GM12878 (cell line): Measurements from ENCODE around the gene ARL4C. TPM values are rescaled to one million over a fixed set of nuclear protein-coding genes. Genes with fewer than 3 reads are reported as not detected.

Source experiments
- ATAC-seq: fragments of 200-7000 bp; cut with Tn5 transposase; 3 replicates; pipeline ENCODE4 v1.9.1; 2020; ENCODE audit warnings: mild to moderate bottlenecking, moderate library complexity
- BruUV-seq: library from RNA; stranded (reverse); fragments of 400-500 nt; replicated peaks from 2 replicates; lab custom pipeline; 2021; lab: Mats Ljungman, UMichigan
- CTCF ChIA-PET: fragments of 300-600 bp; sonication (Branson Sonifier 250); formaldehyde crosslinking; extraction: SDS; loops from one replicate; lab custom pipeline; 2021; ENCODE audit warnings: inconsistent platforms; lab: Yijun Ruan, JAX
- POLR2A ChIA-PET: fragments of 350-600 bp; formaldehyde crosslinking; extraction: SDS; loops from one replicate; lab custom pipeline; 2021; ENCODE audit warnings: inconsistent platforms; lab: Charles Lee
- RAD21 ChIA-PET: fragments of 300-600 bp; sonication (Branson Sonifier 250); formaldehyde crosslinking; loops from one replicate; lab custom pipeline; 2023; ENCODE audit warnings: antibody characterized with exemption; ENCODE audit not compliant: unreplicated experiment; lab: Charles Lee
- SMC1A ChIA-PET: fragments of 300-600 bp; sonication (Branson Sonifier 250); formaldehyde crosslinking; loops from one replicate; lab custom pipeline; 2023; ENCODE audit not compliant: unreplicated experiment, uncharacterized antibody; lab: Charles Lee
- DNase-seq: peaks from one replicate; pipeline ENCODE4 v3.0.0-alpha.2; 2011; ENCODE audit warnings: low read depth, low spot score
- FAIRE-seq: peaks from 3 replicates; lab custom pipeline; 2011; peaks lifted over from hg19 to GRCh38; lab: Jason Lieb, UNC
- H2AFZ ChIP-seq: 2 replicates; pipeline ENCODE4 v1.6.0; 2011; ENCODE audit warnings: low read depth, low read length, control low read depth; ENCODE audit not compliant: control insufficient read depth
- H3K27ac ChIP-seq: 2 replicates; pipeline ENCODE4 v1.5.1; 2011; ENCODE audit warnings: control low read depth; ENCODE audit not compliant: control insufficient read depth, insufficient read depth
- H3K27me3 ChIP-seq, 2 experiments: replicated peaks in 1 of 2; 2 replicates each; pipeline versions ENCODE4 v1.6.0 to v1.6.1; 2011; ENCODE audit warnings: low read length in 1 of 2; ENCODE audit not compliant: control insufficient read depth in 2 of 2, insufficient read depth in 2 of 2
- H3K36me3 ChIP-seq, 2 experiments: 2 replicates each; pipeline ENCODE4 v1.5.1; 2011; ENCODE audit warnings: low read length in 1 of 2; ENCODE audit not compliant: control insufficient read depth in 2 of 2, insufficient read depth in 2 of 2
- H3K4me1 ChIP-seq: 2 replicates; pipeline ENCODE4 v1.6.1; 2011; ENCODE audit warnings: mild to moderate bottlenecking, low read length, moderate library complexity, mixed read lengths; ENCODE audit not compliant: control insufficient read depth, insufficient read depth
- H3K4me2 ChIP-seq: 2 replicates; pipeline ENCODE4 v1.6.0; 2011; ENCODE audit warnings: control low read depth; ENCODE audit not compliant: control insufficient read depth, insufficient read depth
- H3K4me3 ChIP-seq: fragments of 200-600 bp; sonication (generic); 2 replicates; pipeline ENCODE4 v1.5.1; 2016
- H3K79me2 ChIP-seq: 2 replicates; pipeline ENCODE4 v1.6.0; 2011; ENCODE audit warnings: low read length; ENCODE audit not compliant: control insufficient read depth, insufficient read depth
- H3K9ac ChIP-seq: 2 replicates; pipeline ENCODE4 v1.8.0; 2011; ENCODE audit warnings: low read length, control low read depth, mixed read lengths; ENCODE audit not compliant: control insufficient read depth, insufficient read depth
- H3K9me3 ChIP-seq: replicated peaks from 3 replicates; pipeline ENCODE4 v1.5.1; 2011; ENCODE audit warnings: mild to moderate bottlenecking, low read length; ENCODE audit not compliant: control insufficient read depth, insufficient read depth
- H4K20me1 ChIP-seq: 2 replicates; pipeline ENCODE4 v1.6.0; 2011; ENCODE audit not compliant: control insufficient read depth, insufficient read depth
- ATF7 ChIP-seq: fragments of 450-650 bp; IDR thresholded peaks from 2 replicates; pipeline ENCODE4 v1.6.1; 2016; ENCODE audit warnings: low read depth, mild to moderate bottlenecking
- FOXK2 ChIP-seq: fragments of 450-650 bp; IDR thresholded peaks from 2 replicates; pipeline ENCODE4 v1.6.1; 2017; ENCODE audit warnings: mild to moderate bottlenecking, moderate library complexity
- HDAC6 ChIP-seq: fragments of 200-600 bp; sonication (generic); IDR thresholded peaks from one replicate; pipeline ENCODE4 v1.8.0; 2017; ENCODE audit warnings: antibody characterized with exemption; ENCODE audit not compliant: unreplicated experiment
- JUNB ChIP-seq: IDR thresholded peaks from 2 replicates; pipeline ENCODE4 v1.6.1; 2016; ENCODE audit warnings: antibody characterized with exemption, mild to moderate bottlenecking
- LARP7 ChIP-seq: fragments of 450-650 bp; IDR thresholded peaks from 2 replicates; pipeline ENCODE4 v1.6.1; 2017; ENCODE audit warnings: mild to moderate bottlenecking
- MEF2B ChIP-seq: fragments of 450-650 bp; IDR thresholded peaks from 2 replicates; pipeline ENCODE4 v1.6.1; 2018; ENCODE audit warnings: mild to moderate bottlenecking, moderate library complexity; ENCODE audit not compliant: partially characterized antibody, poor library complexity, severe bottlenecking
- POU2F2 ChIP-seq: IDR thresholded peaks from 3 replicates; pipeline ENCODE4 v1.6.1; 2011; ENCODE audit warnings: low read depth, mild to moderate bottlenecking, low read length, borderline replicate concordance
- RELA ChIP-seq: fragments of 450-650 bp; IDR thresholded peaks from 2 replicates; pipeline ENCODE4 v1.8.0; 2014; ENCODE audit warnings: borderline replicate concordance; ENCODE audit not compliant: partially characterized antibody
- RELB ChIP-seq: fragments of 450-650 bp; IDR thresholded peaks from 2 replicates; pipeline ENCODE4 v1.6.1; 2017; ENCODE audit warnings: low read depth, mild to moderate bottlenecking, moderate library complexity
- SP1 ChIP-seq: IDR thresholded peaks from one replicate; pipeline ENCODE4 v1.6.1; 2011; ENCODE audit warnings: low read depth, low read length
- STAT1 ChIP-seq: fragments of 450-650 bp; conservative IDR thresholded peaks from 2 replicates; pipeline ENCODE4 v1.6.1; 2014; ENCODE audit warnings: antibody characterized with exemption, mild to moderate bottlenecking
- ZNF217 ChIP-seq: fragments of 450-650 bp; IDR thresholded peaks from 2 replicates; pipeline ENCODE4 v1.6.1; 2017; ENCODE audit warnings: antibody characterized with exemption, mild to moderate bottlenecking
- WGBS: methylation state at CpG from one replicate; pipeline ENCODE4 v1.1.6; 2016; ENCODE audit warnings: low lambda C conversion rate; ENCODE audit not compliant: insufficient replicate concordance, insufficient coverage; ENCODE audit errors: missing lambda C conversion rate; 5-methylcytosine and 5-hydroxymethylcytosine counted together
- in situ Hi-C: fragments of 300-500 bp; cut with MboI; formaldehyde crosslinking; loops from 9 replicates; pipeline ENCODE4 v1.14.3; 2018; ENCODE audit warnings: mixed read lengths
- intact Hi-C: fragments of 100-400 bp; cut with micrococcal nuclease; formaldehyde crosslinking; loops from one replicate; pipeline ENCODE4 v1.14.2; 2022; ENCODE audit not compliant: unreplicated experiment
- polyA plus RNA-seq, 11 experiments: library from polyadenylated mRNA; depleted of rRNA in 4 of 11; unstranded in 6 of 11; stranded (reverse) in 5 of 11; fragments of >200 nt; fragmentation: Nextera tagmentation in 4 of 11; fragmentation: Illumina TruSeq in 1 of 11; extraction: Ambion mirVana in 4 of 11; extraction: Trizol in 1 of 11; gene quantifications; 1 replicate in 1 of 11; 2 replicates in 10 of 11; pipeline versions ENCODE4 v1.2.1 to v1.2.3, GENCODE V29; 2011 to 2016; ENCODE audit warnings: inconsistent platforms in 2 of 11, missing spikeins in 2 of 11, low read depth in 1 of 11
- total RNA-seq, 4 experiments: library from RNA; depleted of rRNA in 3 of 4; stranded (reverse); fragments of >200 nt in 3 of 4; fragmentation: Illumina TruSeq in 1 of 4; extraction: Trizol in 1 of 4; gene quantifications; 2 replicates each; pipeline versions ENCODE4 v1.2.1 to v1.2.3, GENCODE V29; 2013 to 2021
- TF ChIP-seq, protein P1 (sequence below): fragments of 150-350 bp; IDR thresholded peaks from 2 replicates; pipeline ENCODE4 v1.6.1; 2016; ENCODE audit warnings: low read depth, low read length
- TF ChIP-seq, protein P2 (sequence below): IDR thresholded peaks from 2 replicates; pipeline ENCODE4 v1.6.1; 2011; ENCODE audit warnings: borderline replicate concordance, low read depth, mild to moderate bottlenecking, moderate library complexity, low read length; ENCODE audit not compliant: insufficient read depth, poor library complexity, severe bottlenecking
- TF ChIP-seq, protein P3 (sequence below): fragments of 450-650 bp; IDR thresholded peaks from 2 replicates; pipeline ENCODE4 v1.6.1; 2016; ENCODE audit warnings: mild to moderate bottlenecking

The ARL4C gene
- total and polyA plus RNA-seq, 10 of the 15 experiments (the other 5 are each of a cell fraction or from before 2014, with no cell fraction given), result 0.03 to 0.72 (median 0.06) TPM; not detected in 4

GRCh38 chr2:234462218-234462992 is 34.5 kb downstream of the ARL4C start (continued):
- TF ChIP-seq, protein P1, sequence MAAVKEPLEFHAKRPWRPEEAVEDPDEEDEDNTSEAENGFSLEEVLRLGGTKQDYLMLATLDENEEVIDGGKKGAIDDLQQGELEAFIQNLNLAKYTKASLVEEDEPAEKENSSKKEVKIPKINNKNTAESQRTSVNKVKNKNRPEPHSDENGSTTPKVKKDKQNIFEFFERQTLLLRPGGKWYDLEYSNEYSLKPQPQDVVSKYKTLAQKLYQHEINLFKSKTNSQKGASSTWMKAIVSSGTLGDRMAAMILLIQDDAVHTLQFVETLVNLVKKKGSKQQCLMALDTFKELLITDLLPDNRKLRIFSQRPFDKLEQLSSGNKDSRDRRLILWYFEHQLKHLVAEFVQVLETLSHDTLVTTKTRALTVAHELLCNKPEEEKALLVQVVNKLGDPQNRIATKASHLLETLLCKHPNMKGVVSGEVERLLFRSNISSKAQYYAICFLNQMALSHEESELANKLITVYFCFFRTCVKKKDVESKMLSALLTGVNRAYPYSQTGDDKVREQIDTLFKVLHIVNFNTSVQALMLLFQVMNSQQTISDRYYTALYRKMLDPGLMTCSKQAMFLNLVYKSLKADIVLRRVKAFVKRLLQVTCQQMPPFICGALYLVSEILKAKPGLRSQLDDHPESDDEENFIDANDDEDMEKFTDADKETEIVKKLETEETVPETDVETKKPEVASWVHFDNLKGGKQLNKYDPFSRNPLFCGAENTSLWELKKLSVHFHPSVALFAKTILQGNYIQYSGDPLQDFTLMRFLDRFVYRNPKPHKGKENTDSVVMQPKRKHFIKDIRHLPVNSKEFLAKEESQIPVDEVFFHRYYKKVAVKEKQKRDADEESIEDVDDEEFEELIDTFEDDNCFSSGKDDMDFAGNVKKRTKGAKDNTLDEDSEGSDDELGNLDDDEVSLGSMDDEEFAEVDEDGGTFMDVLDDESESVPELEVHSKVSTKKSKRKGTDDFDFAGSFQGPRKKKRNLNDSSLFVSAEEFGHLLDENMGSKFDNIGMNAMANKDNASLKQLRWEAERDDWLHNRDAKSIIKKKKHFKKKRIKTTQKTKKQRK, result no peak
- TF ChIP-seq, protein P2, sequence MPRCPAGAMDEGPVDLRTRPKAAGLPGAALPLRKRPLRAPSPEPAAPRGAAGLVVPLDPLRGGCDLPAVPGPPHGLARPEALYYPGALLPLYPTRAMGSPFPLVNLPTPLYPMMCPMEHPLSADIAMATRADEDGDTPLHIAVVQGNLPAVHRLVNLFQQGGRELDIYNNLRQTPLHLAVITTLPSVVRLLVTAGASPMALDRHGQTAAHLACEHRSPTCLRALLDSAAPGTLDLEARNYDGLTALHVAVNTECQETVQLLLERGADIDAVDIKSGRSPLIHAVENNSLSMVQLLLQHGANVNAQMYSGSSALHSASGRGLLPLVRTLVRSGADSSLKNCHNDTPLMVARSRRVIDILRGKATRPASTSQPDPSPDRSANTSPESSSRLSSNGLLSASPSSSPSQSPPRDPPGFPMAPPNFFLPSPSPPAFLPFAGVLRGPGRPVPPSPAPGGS, result no peak
- TF ChIP-seq POU2F2 (no peak), SP1 (no peak), ATF7 (no peak), ZNF217 (no peak)
- TF ChIP-seq, all 136 proteins: peak for 0

DNA sequence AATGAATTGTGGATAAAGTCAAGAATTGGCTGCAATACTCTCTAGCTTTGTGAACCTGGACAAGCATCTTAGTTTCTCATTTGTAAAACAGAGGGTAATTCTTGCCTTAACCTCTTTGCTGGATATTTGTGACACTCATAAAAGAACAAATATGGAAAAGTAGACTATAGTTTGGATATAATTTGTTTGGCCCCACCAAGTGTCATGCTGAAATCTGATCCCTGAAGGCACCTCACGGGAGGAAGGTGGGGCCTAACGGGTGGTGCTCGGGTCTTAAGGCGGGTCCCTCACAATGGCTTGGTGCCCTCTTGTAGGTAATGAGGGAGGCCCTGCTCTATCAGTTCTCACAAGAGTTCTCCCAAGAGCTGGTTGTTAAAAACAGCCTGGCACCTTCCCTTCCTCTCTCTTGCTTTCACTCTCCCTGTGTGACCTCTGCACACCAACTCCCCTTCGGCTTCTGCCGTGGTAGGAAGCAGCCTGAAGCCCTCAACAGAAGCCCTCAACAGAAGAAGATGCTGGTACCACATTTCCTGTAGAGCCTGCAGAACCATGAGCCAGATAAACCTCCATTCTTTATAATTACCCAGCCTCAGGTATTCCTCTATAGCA is 37.4 kb downstream of the ARL4C start:
- no peak for FAIRE-seq
- no peak for DNase-seq
- ChIA-PET CTCF (no interaction called here), POLR2A (no interaction called here), RAD21 (no interaction called here), SMC1A (no interaction called here)
- intact Hi-C loops, result no loop called here
- Histone ChIP-seq H4K20me1 (no peaks in the 10 kb centered on the region), H2AFZ (no peak overlapping the region), H3K4me3 (no peak overlapping the region), H3K9me3 (no peaks in the 10 kb centered on the region; the same call in 2 of the 3 replicates), H3K36me3 (no peaks in the 10 kb centered on the region), H3K9ac (no peak overlapping the region), H3K4me2 (no peak overlapping the region), H3K79me2 (no peaks in the 10 kb centered on the region), H3K27ac (no peak overlapping the region), H3K27me3 (no peaks in the 10 kb centered on the region), H3K4me1 (no peaks in the 10 kb centered on the region)
- no TSS peak for BruUV-seq
- in situ Hi-C loops, result no loop called here
- no peak for ATAC-seq
- 52% methylated on average over 6 of the region's 6 CpGs for WGBS
- no peak for TF ChIP-seq MEF2B
- TF ChIP-seq LARP7, result no peak
- TF ChIP-seq RELB, result no peak
- no peak for TF ChIP-seq STAT1
- no peak for TF ChIP-seq HDAC6
- TF ChIP-seq JUNB, result no peak
- TF ChIP-seq RELA, result no peak
- no peak for TF ChIP-seq FOXK2
- TF ChIP-seq, protein P3, sequence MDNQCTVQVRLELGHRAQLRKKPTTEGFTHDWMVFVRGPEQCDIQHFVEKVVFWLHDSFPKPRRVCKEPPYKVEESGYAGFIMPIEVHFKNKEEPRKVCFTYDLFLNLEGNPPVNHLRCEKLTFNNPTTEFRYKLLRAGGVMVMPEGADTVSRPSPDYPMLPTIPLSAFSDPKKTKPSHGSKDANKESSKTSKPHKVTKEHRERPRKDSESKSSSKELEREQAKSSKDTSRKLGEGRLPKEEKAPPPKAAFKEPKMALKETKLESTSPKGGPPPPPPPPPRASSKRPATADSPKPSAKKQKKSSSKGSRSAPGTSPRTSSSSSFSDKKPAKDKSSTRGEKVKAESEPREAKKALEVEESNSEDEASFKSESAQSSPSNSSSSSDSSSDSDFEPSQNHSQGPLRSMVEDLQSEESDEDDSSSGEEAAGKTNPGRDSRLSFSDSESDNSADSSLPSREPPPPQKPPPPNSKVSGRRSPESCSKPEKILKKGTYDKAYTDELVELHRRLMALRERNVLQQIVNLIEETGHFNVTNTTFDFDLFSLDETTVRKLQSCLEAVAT, result no peak
